ENCODE measurements around the gene MAGI2. TPM values are rescaled to one million over a fixed set of nuclear protein-coding genes. Genes with fewer than 3 reads are reported as not detected.
"Not testable (repeated sequence)": the region's sequence is repeated elsewhere in the genome, so short reads cannot be mapped to it uniquely, and the experiment has no call there.

The MAGI2 gene
- total RNA-seq, 1 experiment from 2014 or later: 2.0 TPM

GRCh38 chr7:78363866-78364265 lies 1089.6 kb downstream of the MAGI2 start:
- in situ Hi-C loops (cut with HindIII; ENCODE audit: low pct_unique_long_range_greater_than_20kb, low sequenced_read_pairs): no loop called here
- peak; percentile 35 for DNase-seq (ENCODE audit: low read depth, low spot score)

DNA sequence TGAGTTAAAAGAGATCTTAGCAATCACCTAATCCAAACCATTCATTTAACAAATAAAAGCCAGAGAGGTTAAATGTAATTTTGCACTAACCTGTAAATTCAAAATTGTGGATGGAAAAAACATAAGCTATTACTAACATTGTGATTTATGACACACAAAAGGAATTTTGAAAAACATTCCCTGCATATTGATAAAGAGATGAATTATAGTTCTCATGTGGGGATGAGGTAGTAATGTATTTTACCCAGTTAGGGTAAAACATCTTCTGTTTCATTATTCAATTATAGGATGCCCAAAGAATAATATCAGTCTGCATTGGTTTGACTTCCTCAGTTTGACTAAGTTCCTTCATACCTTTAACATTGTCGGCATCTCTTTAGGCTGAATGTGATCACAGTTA lies 1093.6 kb downstream of the MAGI2 start:
- in situ Hi-C loops (cut with HindIII; ENCODE audit: low pct_unique_long_range_greater_than_20kb, low sequenced_read_pairs): no loop called here
- no peak for DNase-seq (ENCODE audit: low read depth, low spot score)

DNA sequence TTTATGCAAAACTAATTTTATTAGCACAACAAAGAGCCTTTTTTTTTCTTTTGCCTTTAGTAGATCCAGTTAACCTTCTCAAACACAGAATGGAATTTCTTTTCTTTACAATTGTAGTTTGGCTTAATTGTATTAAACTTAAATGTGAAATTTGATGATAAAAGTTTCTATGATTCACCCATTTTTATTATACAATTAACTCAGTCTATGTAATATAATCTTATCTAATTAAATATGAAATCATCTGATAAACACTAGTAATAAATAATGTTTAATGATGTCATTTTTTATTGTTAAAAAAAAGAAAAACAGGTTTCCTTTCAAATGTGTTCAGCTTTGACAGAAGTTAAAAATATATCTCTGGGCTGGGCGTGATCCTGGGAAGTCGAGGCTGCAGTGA lies 1095.8 kb downstream of the MAGI2 start:
- in situ Hi-C loops (cut with HindIII; ENCODE audit: low pct_unique_long_range_greater_than_20kb, low sequenced_read_pairs): no loop called here
- no peak for DNase-seq (ENCODE audit: low read depth, low spot score)

- in situ Hi-C loops (cut with HindIII; ENCODE audit: low pct_unique_long_range_greater_than_20kb, low sequenced_read_pairs): no loop called here
- DNase-seq (ENCODE audit: low read depth, low spot score): no peak
Measured at GRCh38 chr7:78355834-78356233, 1097.6 kb downstream of the MAGI2 start.

DNA sequence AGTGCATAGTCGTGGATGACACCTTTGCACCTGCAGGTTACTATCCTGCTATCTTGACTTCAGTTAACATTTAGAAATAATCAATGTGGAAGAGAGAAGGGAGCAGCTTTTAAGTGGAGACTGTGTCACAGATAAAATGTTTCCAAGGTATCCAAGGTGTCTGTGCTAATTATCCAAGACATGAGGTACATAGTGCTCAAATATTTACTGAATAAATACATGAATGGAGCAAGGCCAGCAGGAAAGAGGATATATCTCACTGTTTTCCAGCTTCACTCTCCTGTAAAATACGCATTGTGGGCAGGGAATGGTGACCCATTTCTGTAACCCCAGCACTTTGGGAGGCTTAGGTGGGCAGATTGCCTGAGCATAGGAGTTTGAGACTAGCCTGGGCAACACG lies 1102.5 kb downstream of the MAGI2 start:
- no peak for DNase-seq (ENCODE audit: low read depth, low spot score)
- in situ Hi-C loops (cut with HindIII; ENCODE audit: low pct_unique_long_range_greater_than_20kb, low sequenced_read_pairs): no loop called here

DNA sequence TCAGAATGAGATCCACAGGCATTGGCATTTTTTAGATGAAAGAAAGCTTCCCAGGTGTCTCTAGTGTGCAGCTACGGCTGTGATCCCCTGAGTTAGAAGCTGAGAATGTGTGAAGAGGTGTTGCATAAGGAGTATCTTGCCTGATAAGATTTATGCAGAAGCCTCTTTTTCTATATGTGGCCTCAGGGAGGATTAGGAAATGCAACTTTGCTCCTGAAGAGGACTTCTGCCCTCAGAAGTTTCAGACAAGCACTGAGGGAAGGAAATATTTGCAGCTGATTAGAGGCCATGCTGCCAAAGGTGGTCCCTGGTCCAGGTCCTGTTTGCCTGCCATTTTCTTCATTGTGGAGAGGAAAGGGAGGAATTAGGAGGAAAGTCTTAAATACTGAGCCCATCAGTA lies 1103.1 kb downstream of the MAGI2 start:
- DNase-seq (ENCODE audit: low read depth, low spot score): no peak
- in situ Hi-C loops (cut with HindIII; ENCODE audit: low pct_unique_long_range_greater_than_20kb, low sequenced_read_pairs): no loop called here

- DNase-seq (ENCODE audit: low read depth, low spot score): no peak
- in situ Hi-C loops (cut with HindIII; ENCODE audit: low pct_unique_long_range_greater_than_20kb, low sequenced_read_pairs): no loop called here
Measured at GRCh38 chr7:78346827-78347226, 1106.6 kb downstream of the MAGI2 start.

DNA sequence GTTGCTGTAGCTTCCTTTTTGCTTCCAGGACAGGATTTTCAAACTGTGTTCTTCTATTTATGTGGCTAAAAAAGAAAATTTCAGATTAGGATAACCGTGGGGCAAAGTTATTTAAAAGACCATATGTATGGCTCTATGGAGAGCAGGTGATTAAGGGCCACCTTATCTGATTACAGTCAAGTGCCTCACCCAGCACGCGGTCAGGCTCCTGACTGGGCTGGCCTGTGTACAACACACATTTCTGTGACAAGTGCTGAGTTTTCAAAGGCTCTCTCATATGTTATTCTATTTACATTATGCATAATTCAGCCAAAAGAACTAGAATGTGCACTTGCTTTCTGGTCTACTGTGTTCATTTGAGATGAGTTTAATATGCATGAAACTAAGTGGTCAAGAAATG lies 1107.5 kb downstream of the MAGI2 start:
- no peak for DNase-seq (ENCODE audit: low read depth, low spot score)
- in situ Hi-C loops (cut with HindIII; ENCODE audit: low pct_unique_long_range_greater_than_20kb, low sequenced_read_pairs): no loop called here

DNA sequence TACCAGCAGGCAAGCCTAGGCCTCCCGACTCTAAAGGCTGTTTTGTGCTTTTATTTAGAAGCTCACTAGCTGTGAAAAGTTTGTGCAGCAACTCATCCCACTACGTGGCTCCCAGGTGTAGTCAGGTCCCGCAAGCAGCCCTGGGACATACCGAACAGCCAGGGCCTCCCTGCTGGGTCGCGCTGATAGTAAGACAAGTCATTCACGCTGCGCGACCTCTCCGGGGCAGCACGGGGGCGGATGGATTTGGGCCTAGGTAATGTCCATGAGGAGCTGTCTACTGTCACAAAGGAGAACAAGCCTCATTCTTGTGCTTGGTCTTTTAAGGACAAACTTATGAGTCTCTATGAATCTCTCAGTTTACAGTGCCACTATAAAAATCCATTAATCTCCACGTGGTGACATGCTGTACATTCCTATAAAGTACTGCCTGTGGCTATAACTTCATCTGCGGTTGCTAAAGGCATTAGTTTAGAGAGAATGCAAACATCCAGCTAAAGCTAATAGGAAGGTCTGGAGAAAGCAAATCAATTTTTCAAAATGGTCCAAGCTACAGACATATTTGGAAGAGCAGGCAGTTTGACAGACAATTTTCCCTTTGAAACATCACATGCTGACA lies 1108.1 kb downstream of the MAGI2 start:
- in situ Hi-C loops (cut with HindIII; ENCODE audit: low pct_unique_long_range_greater_than_20kb, low sequenced_read_pairs): no loop called here
- no peak for DNase-seq (ENCODE audit: low read depth, low spot score)

- no peak for DNase-seq (ENCODE audit: low read depth, low spot score)
- in situ Hi-C loops (cut with HindIII; ENCODE audit: low pct_unique_long_range_greater_than_20kb, low sequenced_read_pairs): no loop called here
Measured at GRCh38 chr7:78334426-78334825, 1119.0 kb downstream of the MAGI2 start.

DNA sequence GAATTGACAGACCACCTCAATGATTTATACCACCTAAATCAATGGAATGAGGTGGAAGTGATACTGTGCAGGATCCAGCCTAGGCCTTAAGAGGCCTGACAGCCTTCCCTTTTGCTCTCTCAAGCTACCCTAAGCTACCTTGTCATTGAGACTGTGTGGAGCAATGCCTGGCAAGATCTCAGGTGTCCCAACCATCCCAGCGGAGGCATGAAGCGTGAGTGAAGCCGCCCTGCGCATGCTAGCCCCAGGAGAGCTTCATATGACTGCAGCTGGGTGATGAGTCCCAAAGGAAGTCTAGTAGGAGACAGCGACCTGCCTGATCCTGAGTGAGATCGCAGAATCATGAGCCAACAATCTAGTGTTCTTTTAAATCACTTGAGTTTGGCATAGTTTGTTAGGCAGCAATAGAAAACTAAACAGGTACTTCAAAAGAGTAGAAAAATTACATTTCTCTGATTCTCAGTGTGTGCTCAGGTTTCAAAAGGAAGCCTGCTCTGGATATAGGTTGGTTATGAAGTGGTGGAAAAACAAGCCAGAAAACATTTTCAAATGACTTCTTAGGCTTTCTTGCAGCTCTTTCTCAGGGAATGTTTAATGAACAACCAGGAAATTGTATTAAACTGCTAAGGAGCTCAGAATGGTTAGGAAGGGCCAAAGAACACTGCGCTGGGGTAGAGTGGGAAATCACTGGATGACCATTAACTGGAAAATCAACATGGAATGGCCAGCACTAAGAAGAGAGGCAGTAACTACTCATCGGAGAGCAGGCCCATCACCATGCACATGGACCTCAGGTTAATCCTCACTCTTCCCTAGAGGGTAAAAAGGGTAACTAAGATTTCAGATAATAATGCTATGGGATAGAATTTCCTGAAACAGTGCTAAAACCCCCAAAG lies 1119.7 kb downstream of the MAGI2 start:
- in situ Hi-C loops (cut with HindIII; ENCODE audit: low pct_unique_long_range_greater_than_20kb, low sequenced_read_pairs): no loop called here
- no peak for DNase-seq (ENCODE audit: low read depth, low spot score)

GRCh38 chr7:78329001-78329655 lies 1124.3 kb downstream of the MAGI2 start:
- DNase-seq (ENCODE audit: low read depth, low spot score): no peak
- in situ Hi-C loops (cut with HindIII; ENCODE audit: low pct_unique_long_range_greater_than_20kb, low sequenced_read_pairs): no loop called here

DNA sequence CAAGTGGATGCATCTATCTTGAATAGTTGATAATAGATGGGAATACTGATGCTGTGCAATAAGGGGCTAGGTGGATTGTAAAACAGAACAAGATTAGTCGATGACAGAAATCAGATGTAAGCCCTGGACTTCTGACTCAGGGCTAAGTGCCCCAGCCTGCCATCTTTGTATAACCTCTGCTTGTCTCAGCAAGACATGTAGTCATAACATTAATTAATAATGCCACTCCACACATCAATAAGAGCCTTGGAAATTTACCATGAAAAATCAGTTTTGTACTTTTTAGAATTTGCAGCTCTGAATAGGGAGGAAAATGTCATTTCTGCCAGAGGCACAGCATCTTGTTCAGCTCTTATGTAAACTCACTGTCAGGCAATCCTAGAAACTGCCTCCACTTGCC lies 1125.7 kb downstream of the MAGI2 start:
- in situ Hi-C loops (cut with HindIII; ENCODE audit: low pct_unique_long_range_greater_than_20kb, low sequenced_read_pairs): no loop called here
- DNase-seq (ENCODE audit: low read depth, low spot score): no peak

- no peak for DNase-seq (ENCODE audit: low read depth, low spot score)
- in situ Hi-C loops (cut with HindIII; ENCODE audit: low pct_unique_long_range_greater_than_20kb, low sequenced_read_pairs): no loop called here
Measured at GRCh38 chr7:78326876-78327275, 1126.6 kb downstream of the MAGI2 start.

DNA sequence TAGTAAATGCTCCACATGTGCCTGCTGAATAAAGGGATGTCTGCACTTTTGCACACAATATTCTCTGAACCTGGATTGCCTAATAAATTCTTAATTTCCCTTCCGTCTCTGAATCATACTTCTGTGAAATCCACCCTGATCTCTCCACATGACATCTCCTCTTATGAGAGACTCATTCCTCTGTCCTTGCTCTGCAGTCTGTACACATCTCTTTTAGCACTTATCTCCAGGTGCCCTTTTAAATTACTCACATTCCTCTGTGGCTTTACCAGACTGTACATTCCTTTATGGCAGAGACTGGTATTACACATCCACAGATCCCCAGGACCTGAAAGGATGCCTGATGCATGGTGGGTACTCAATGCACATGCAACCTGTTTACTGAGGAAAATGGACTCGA lies 1127.3 kb downstream of the MAGI2 start:
- no peak for DNase-seq (ENCODE audit: low read depth, low spot score)
- in situ Hi-C loops (cut with HindIII; ENCODE audit: low pct_unique_long_range_greater_than_20kb, low sequenced_read_pairs): no loop called here

DNA sequence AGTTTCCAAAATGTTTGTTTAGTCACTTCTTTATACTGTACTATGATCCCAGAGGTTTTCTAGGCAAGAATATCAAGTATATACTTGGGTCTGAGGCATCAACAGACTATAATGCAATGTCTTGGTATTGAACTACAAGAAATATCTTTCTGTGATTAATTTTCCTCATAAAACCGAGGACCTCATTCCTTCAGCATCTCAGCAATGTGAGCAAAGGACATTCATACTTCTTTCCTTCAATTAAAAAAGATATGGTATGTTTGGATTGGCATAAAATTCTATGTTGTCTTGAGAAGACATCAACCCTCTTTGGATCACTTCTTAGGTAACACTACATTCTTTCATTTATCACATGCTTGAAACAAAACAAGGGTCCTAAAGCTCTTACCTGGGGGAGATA lies 1130.3 kb downstream of the MAGI2 start:
- in situ Hi-C loops (cut with HindIII; ENCODE audit: low pct_unique_long_range_greater_than_20kb, low sequenced_read_pairs): no loop called here
- no peak for DNase-seq (ENCODE audit: low read depth, low spot score)

DNA sequence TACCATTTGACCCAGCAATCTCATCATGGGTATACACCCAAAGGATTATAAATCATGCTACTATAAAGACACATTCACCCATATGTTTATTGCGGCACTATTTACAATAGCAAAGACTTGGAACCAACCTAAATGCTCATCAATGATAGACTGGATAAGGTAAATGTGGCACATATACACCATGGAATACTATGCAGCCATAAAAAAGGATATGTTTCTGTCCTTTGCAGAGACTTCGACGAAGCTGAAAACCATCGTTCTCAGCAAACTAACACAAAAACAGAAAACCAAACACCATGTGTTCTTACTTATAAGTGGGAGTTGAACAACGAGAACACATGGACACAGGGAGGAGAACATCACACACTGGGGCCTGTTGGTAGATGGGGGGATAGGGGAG lies 1131.2 kb downstream of the MAGI2 start:
- in situ Hi-C loops (cut with HindIII; ENCODE audit: low pct_unique_long_range_greater_than_20kb, low sequenced_read_pairs); DNase-seq (ENCODE audit: low read depth, low spot score): not testable (repeated sequence)

DNA sequence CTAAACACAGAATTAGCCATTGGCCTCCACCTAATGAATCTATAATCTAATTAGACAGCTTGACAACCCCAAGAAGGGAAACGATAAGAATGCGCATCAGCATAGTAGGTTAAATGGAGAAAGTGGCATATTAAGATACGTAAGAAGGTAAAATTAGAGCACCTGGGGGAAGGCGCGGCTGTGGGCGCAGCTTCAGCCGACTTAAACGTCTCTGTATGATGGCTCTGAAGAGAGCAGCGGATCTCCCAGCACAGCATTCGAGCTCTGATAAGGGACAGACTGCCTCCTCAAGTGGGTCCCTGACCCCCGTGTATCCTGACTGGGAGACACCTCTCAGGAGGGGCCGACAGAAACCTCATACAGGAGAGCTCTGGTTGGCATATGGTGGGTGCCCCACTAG lies 1136.1 kb downstream of the MAGI2 start:
- in situ Hi-C loops (cut with HindIII; ENCODE audit: low pct_unique_long_range_greater_than_20kb, low sequenced_read_pairs): no loop called here
- DNase-seq (ENCODE audit: low read depth, low spot score): no peak

- in situ Hi-C loops (cut with HindIII; ENCODE audit: low pct_unique_long_range_greater_than_20kb, low sequenced_read_pairs): no loop called here
- DNase-seq (ENCODE audit: low read depth, low spot score): no peak
Measured at GRCh38 chr7:78316110-78316509, 1137.4 kb downstream of the MAGI2 start.

Measured in SK-MEL-5 (cell line).